IMR-90 (cell line): ENCODE measurements around the gene MLST8. TPM values are rescaled to one million over a fixed set of nuclear protein-coding genes. Genes with fewer than 3 reads are reported as not detected.

Experiments
- ATAC-seq: fragments of 200-7000 bp; cut with Tn5 transposase; 2 replicates; pipeline ENCODE4 v1.9.1; 2020; ENCODE audit warnings: low read depth, mild to moderate bottlenecking, moderate library complexity
- BruUV-seq: library from RNA; stranded (reverse); fragments of 400-500 nt; replicated peaks from 2 replicates; lab custom pipeline; 2021; lab: Mats Ljungman, UMichigan
- CTCF ChIA-PET: fragments of 300-600 bp; formaldehyde crosslinking; extraction: SDS; loops from one replicate; lab custom pipeline; 2021; ENCODE audit warnings: antibody characterized with exemption; lab: Yijun Ruan, JAX
- POLR2A ChIA-PET: fragments of 300-600 bp; sonication (Branson Sonifier 250); formaldehyde crosslinking; loops from one replicate; lab custom pipeline; 2022; ENCODE audit warnings: antibody characterized with exemption; ENCODE audit not compliant: unreplicated experiment; lab: Charles Lee
- DNase-seq: peaks from one replicate; pipeline ENCODE4 v3.0.0; 2013
- H2AFZ ChIP-seq: replicated peaks from 2 replicates; pipeline ENCODE3; 2013; ENCODE audit warnings: low read length, mild to moderate bottlenecking; ENCODE audit not compliant: poor library complexity
- H2AK5ac ChIP-seq: 2 replicates; pipeline ENCODE4 v1.6.1; 2013; ENCODE audit warnings: low read depth, low read length, inconsistent platforms
- H2AK9ac ChIP-seq: replicated peaks from 2 replicates; pipeline ENCODE3; 2013; ENCODE audit warnings: mild to moderate bottlenecking, low read depth, low read length, moderate library complexity; ENCODE audit not compliant: poor library complexity
- H2BK120ac ChIP-seq: 2 replicates; pipeline ENCODE4 v1.6.1; 2013; ENCODE audit warnings: low read depth, low read length, inconsistent platforms
- H2BK15ac ChIP-seq: 3 replicates; pipeline ENCODE4 v1.6.1; 2013; ENCODE audit warnings: low read depth, low read length, inconsistent platforms
- H2BK20ac ChIP-seq: 2 replicates; pipeline ENCODE4 v1.6.1; 2013; ENCODE audit warnings: low read depth, mild to moderate bottlenecking, inconsistent platforms, low read length, moderate library complexity
- H2BK5ac ChIP-seq: 2 replicates; pipeline ENCODE4 v1.6.1; 2013; ENCODE audit warnings: mild to moderate bottlenecking, low read depth, low read length, inconsistent platforms; ENCODE audit not compliant: poor library complexity, severe bottlenecking
- H3K14ac ChIP-seq: replicated peaks from 2 replicates; pipeline ENCODE4 v1.6.1; 2013; ENCODE audit warnings: low read depth, low read length, inconsistent platforms
- H3K18ac ChIP-seq: 2 replicates; pipeline ENCODE4 v1.6.1; 2013; ENCODE audit warnings: low read depth, low read length, control low read depth
- H3K23ac ChIP-seq: 2 replicates; pipeline ENCODE4 v1.6.1; 2013; ENCODE audit warnings: low read depth, low read length, inconsistent platforms
- H3K27ac ChIP-seq: 2 replicates; pipeline ENCODE4 v1.5.1; 2013; ENCODE audit warnings: mild to moderate bottlenecking, control low read depth, low read length; ENCODE audit not compliant: insufficient read depth
- H3K27me3 ChIP-seq: 2 replicates; pipeline ENCODE4 v1.6.1; 2013; ENCODE audit warnings: low read length; ENCODE audit not compliant: control insufficient read depth, insufficient read depth
- H3K36me3 ChIP-seq: 2 replicates; pipeline ENCODE4 v1.6.1; 2013; ENCODE audit warnings: low read length, mixed read lengths; ENCODE audit not compliant: control insufficient read depth, insufficient read depth
- H3K4ac ChIP-seq: 2 replicates; pipeline ENCODE4 v1.6.1; 2013; ENCODE audit warnings: low read depth, low read length, inconsistent platforms
- H3K4me1 ChIP-seq: 2 replicates; pipeline ENCODE4 v1.6.1; 2013; ENCODE audit warnings: low read length, mixed read lengths; ENCODE audit not compliant: control insufficient read depth, insufficient read depth
- H3K4me2 ChIP-seq: 2 replicates; pipeline ENCODE4 v1.6.1; 2013; ENCODE audit warnings: low read depth, mild to moderate bottlenecking, control low read depth, low read length, moderate library complexity
- H3K4me3 ChIP-seq: 2 replicates; pipeline ENCODE4 v1.5.1; 2013; ENCODE audit warnings: low read depth, mild to moderate bottlenecking, control low read depth, low read length, moderate library complexity; ENCODE audit not compliant: insufficient read depth
- H3K56ac ChIP-seq: 2 replicates; pipeline ENCODE4 v1.6.1; 2013; ENCODE audit warnings: low read length, inconsistent platforms; ENCODE audit not compliant: insufficient read depth; ENCODE audit errors: extremely low read depth
- H3K79me1 ChIP-seq, 2 experiments: 2 replicates each; pipeline ENCODE4 v1.6.1; 2013; ENCODE audit warnings: low read length in 2 of 2, inconsistent platforms in 1 of 2, low read depth in 1 of 2
- H3K9ac ChIP-seq: 2 replicates; pipeline ENCODE4 v1.6.1; 2013; ENCODE audit warnings: low read depth, low read length, control low read depth
- H3K9me1 ChIP-seq: 2 replicates; pipeline ENCODE4 v1.6.1; 2013; ENCODE audit warnings: low read length, inconsistent platforms; ENCODE audit not compliant: insufficient read depth
- H3K9me3 ChIP-seq: 2 replicates; pipeline ENCODE4 v1.6.1; 2013; ENCODE audit warnings: low read length; ENCODE audit not compliant: control insufficient read depth, insufficient read depth
- H4K20me1 ChIP-seq: 2 replicates; pipeline ENCODE4 v1.6.1; 2013; ENCODE audit warnings: low read length, inconsistent platforms; ENCODE audit not compliant: insufficient read depth
- H4K5ac ChIP-seq: 2 replicates; pipeline ENCODE4 v1.6.1; 2013; ENCODE audit warnings: mild to moderate bottlenecking, low read depth, low read length, control low read depth
- H4K8ac ChIP-seq, 2 experiments: 2 replicates each; pipeline ENCODE4 v1.6.1; 2013; ENCODE audit warnings: low read depth in 2 of 2, low read length in 2 of 2, control low read depth in 1 of 2, inconsistent platforms in 1 of 2
- H4K91ac ChIP-seq: 2 replicates; pipeline ENCODE4 v1.6.1; 2013; ENCODE audit warnings: low read depth, low read length, inconsistent platforms; ENCODE audit not compliant: insufficient read depth
- BHLHE40 ChIP-seq: fragments of 150-350 bp; IDR thresholded peaks from 2 replicates; pipeline ENCODE4 v1.6.1; 2016; ENCODE audit warnings: mild to moderate bottlenecking, low read depth, low read length
- CTCF ChIP-seq: conservative IDR thresholded peaks from 2 replicates; pipeline ENCODE4 v1.5.1; 2012; ENCODE audit warnings: mild to moderate bottlenecking, low read depth, low read length, improper control_type of control experiment
- FOS ChIP-seq: fragments of 150-350 bp; IDR thresholded peaks from 2 replicates; pipeline ENCODE4 v1.6.1; 2016; ENCODE audit warnings: low read depth, low read length
- NFE2L2 ChIP-seq: fragments of 150-350 bp; IDR thresholded peaks from 2 replicates; pipeline ENCODE4 v1.6.1; 2016; ENCODE audit warnings: low read depth, mild to moderate bottlenecking, low read length
- SMC3 ChIP-seq: fragments of 150-350 bp; IDR thresholded peaks from 2 replicates; pipeline ENCODE4 v1.6.1; 2016; ENCODE audit warnings: low read depth, mild to moderate bottlenecking, antibody characterized with exemption, low read length, moderate library complexity
- USF2 ChIP-seq: fragments of 150-350 bp; IDR thresholded peaks from 2 replicates; pipeline ENCODE4 v1.6.1; 2017; ENCODE audit warnings: mild to moderate bottlenecking, antibody characterized with exemption, low read length, low read depth
- WGBS, 2 experiments: methylation state at CpG; one replicate each; pipeline versions ENCODE4 v1.1.5 to v1.1.7; 2013; ENCODE audit warnings: missing lambda C conversion rate in 2 of 2; ENCODE audit not compliant: insufficient read length in 1 of 2; ENCODE audit errors: extremely low coverage in 2 of 2; 5-methylcytosine and 5-hydroxymethylcytosine counted together
- dilution Hi-C: fragments of 300-500 bp; cut with HindIII; formaldehyde crosslinking; loops from one replicate; pipeline ENCODE4 v1.14.3; 2018; ENCODE audit warnings: low sequenced_read_pairs; ENCODE audit not compliant: unreplicated experiment
- in situ Hi-C: fragments of 300-500 bp; cut with MboI; formaldehyde crosslinking; loops from 3 replicates; pipeline ENCODE4 v1.14.3; 2019; ENCODE audit warnings: low sequenced_read_pairs, inconsistent platforms, mixed read lengths
- intact Hi-C: fragments of 100-400 bp; cut with micrococcal nuclease; formaldehyde crosslinking; loops from 2 replicates; pipeline ENCODE4 v1.10.0; 2022
- polyA plus RNA-seq, 3 experiments: library from polyadenylated mRNA; depleted of rRNA; stranded (reverse); fragments of >200 nt; gene quantifications; 2 replicates each; pipeline ENCODE4 v1.2.3, GENCODE V29; 2012; ENCODE audit warnings: low replicate concordance in 1 of 3
- total RNA-seq: library from RNA; depleted of rRNA; stranded (reverse); fragments of >200 nt; gene quantifications from 2 replicates; pipeline ENCODE4 v1.2.3, GENCODE V29; 2012

The MLST8 gene
- total and polyA plus RNA-seq, 2 of the 4 experiments (the other 2 are of a cell fraction), result 34.4 to 93.7 TPM

GRCh38 chr16:2186064-2186463, 19.2 kb upstream of the MLST8 start:
- no peak overlapping the region for H3K4me3 ChIP-seq

More at GRCh38 chr16:2186064-2186463, 19.2 kb upstream of the MLST8 start:
- H2AFZ ChIP-seq, result no peak overlapping the region
- ChIA-PET CTCF (no interaction called here), POLR2A (interaction anchor here (0.8 kb wide), 1 partner anchor 31 kb away, joined by 6 read pairs; the partner anchor contains the start of gene TRAF7)
- no peak overlapping the region for H3K4ac ChIP-seq
- no peaks in the 10 kb centered on the region for H3K79me1 ChIP-seq
- H2BK5ac ChIP-seq, result no peak overlapping the region
- H3K36me3 ChIP-seq, result no peaks in the 10 kb centered on the region
- BruUV-seq, result no TSS peak
- ATAC-seq (no peak), DNase-seq (no peak)
- intact Hi-C loops, result no loop called here
- dilution Hi-C loops, result no loop called here
- H2BK20ac ChIP-seq, result no peak overlapping the region
- no peak overlapping the region for H3K4me2 ChIP-seq
- H2AK5ac ChIP-seq, result no peak overlapping the region
- H3K56ac ChIP-seq, result no peak overlapping the region
- H3K23ac ChIP-seq, result no peak overlapping the region
- no peak overlapping the region for H3K27ac ChIP-seq
- no peak overlapping the region for H4K8ac ChIP-seq
- no peak overlapping the region for H2AK9ac ChIP-seq
- TF ChIP-seq CTCF (no peak), FOS (no peak), BHLHE40 (no peak), SMC3 (no peak), USF2 (no peak), NFE2L2 (no peak)
- no peaks in the 10 kb centered on the region; the same call in 1 of the 2 replicates for H3K27me3 ChIP-seq
- no peak overlapping the region for H2BK15ac ChIP-seq
- no peaks in the 10 kb centered on the region for H3K9me3 ChIP-seq
- H3K18ac ChIP-seq, result no peak overlapping the region
- no peak overlapping the region for H4K5ac ChIP-seq
- peaks cover 3% of the 10 kb centered on the region; the same call in 1 of the 2 replicates for H3K9me1 ChIP-seq
- H4K91ac ChIP-seq, result no peak overlapping the region
- 81% methylated on average over 10 of the region's 13 CpGs; no CpG with 5 or more reads in 1 of the 2 experiments for WGBS, 2 experiments
- no peaks in the 10 kb centered on the region for H3K4me1 ChIP-seq
- peaks cover 7% of the 10 kb centered on the region; the same call in 1 of the 2 replicates for H4K20me1 ChIP-seq
- in situ Hi-C loops, result no loop called here
- no peak overlapping the region for H3K14ac ChIP-seq
- no peak overlapping the region for H2BK120ac ChIP-seq
- H3K9ac ChIP-seq, result no peak overlapping the region
